Stimulated activated CD8-positive, alpha-beta memory T cell treated with anti-CD3 and anti-CD28 coated beads, Interleukin-7, amount 100 ng/mL, for 1 hour (primary cell): ENCODE data around the gene MAN1A1.

Experiments
- DNase-seq, 2 donors: peaks; one replicate each; pipeline ENCODE4 v3.0.0-alpha.2; 2020; ENCODE audit warnings: low read depth in 2 of 2

Gene MAN1A1

GRCh38 chr6:119325559-119326265 is 23.8 kb downstream of the MAN1A1 start:
- DNase-seq = no peak

- DNase-seq = no peak
Measured at GRCh38 chr6:119324718-119325117, 24.8 kb downstream of the MAN1A1 start.

GRCh38 chr6:119323931-119324330 is 25.6 kb downstream of the MAN1A1 start:
- DNase-seq = no peak

DNA sequence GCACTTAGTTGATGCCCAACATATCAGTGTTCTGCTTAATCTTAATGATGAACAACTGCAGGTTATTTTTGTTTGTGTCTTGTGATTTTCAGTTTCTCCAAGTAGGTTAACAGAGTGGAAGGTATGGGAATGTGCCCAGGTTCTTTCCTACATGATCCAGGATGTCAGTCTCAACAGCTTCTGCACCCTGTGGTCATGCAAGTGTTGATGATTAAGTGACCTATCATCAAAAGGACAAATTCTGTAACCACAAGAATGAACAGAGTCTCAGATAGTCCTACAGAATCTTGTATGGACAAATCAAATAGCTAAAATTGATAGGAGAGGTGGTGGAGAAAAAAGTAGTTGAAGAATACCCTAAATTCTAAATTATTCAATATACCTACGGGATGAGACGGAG is 26.1 kb downstream of the MAN1A1 start:
- DNase-seq = no peak

- DNase-seq = no peak
Measured at GRCh38 chr6:119322715-119323350, 26.7 kb downstream of the MAN1A1 start.

GRCh38 chr6:119322034-119322433 is 27.5 kb downstream of the MAN1A1 start:
- no peak for DNase-seq

GRCh38 chr6:119319694-119320093 is 29.9 kb downstream of the MAN1A1 start:
- DNase-seq = no peak

GRCh38 chr6:119318730-119319129 is 30.8 kb downstream of the MAN1A1 start:
- DNase-seq = no peak

DNA sequence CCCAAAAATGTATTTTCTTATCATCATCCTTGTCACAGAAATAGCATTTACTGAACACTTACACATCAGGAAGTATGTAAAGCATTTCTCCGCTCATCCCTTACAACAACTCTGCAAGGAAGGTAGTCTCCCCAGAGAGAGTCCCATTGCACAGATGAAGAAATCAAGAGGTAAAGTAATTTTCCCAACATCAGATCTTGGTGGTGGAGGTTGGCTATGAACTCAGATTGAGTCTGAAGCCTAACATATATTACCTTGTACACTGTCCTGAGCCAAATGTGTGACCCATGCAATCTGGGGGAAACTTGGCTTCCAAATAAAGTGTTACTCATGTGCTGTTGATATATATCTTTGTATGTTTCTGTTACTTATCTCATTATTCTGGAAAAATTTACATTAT is 31.4 kb downstream of the MAN1A1 start:
- no peak for DNase-seq

- no peak for DNase-seq
Measured at GRCh38 chr6:119317007-119317406, 32.6 kb downstream of the MAN1A1 start.

- DNase-seq = no peak
Measured at GRCh38 chr6:119314885-119315272, 34.7 kb downstream of the MAN1A1 start.

GRCh38 chr6:119313937-119314884 is 35.4 kb downstream of the MAN1A1 start:
- peak in 1 of 2 donors; percentile 26 for DNase-seq

DNA sequence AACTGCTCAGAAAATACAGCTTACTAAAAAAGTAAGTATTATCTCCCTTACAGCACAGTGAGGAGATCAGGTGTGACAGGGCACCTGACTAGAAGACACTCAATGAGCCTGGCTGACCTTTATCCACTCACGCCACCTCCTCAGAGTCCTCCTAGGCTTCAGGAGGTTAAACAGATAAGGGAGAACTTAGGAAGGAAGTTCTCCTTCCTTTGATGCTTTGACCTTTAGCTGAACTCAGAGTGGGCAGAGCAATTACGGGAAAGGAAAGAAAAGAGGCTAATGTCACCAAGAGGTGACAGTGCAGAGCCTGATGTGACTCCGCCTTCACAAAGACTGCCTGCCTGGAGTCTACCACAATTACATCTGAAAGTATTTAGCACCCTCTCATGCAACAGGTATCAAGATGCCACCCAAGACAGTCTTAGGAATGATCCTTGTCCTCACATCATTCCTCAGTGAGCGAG is 36.7 kb downstream of the MAN1A1 start:
- DNase-seq = no peak

GRCh38 chr6:119312441-119312840 is 37.1 kb downstream of the MAN1A1 start:
- no peak for DNase-seq

- DNase-seq = no peak
Measured at GRCh38 chr6:119311514-119312142, 37.9 kb downstream of the MAN1A1 start.

- no peak for DNase-seq
Measured at GRCh38 chr6:119310486-119311036, 39.0 kb downstream of the MAN1A1 start.

DNA sequence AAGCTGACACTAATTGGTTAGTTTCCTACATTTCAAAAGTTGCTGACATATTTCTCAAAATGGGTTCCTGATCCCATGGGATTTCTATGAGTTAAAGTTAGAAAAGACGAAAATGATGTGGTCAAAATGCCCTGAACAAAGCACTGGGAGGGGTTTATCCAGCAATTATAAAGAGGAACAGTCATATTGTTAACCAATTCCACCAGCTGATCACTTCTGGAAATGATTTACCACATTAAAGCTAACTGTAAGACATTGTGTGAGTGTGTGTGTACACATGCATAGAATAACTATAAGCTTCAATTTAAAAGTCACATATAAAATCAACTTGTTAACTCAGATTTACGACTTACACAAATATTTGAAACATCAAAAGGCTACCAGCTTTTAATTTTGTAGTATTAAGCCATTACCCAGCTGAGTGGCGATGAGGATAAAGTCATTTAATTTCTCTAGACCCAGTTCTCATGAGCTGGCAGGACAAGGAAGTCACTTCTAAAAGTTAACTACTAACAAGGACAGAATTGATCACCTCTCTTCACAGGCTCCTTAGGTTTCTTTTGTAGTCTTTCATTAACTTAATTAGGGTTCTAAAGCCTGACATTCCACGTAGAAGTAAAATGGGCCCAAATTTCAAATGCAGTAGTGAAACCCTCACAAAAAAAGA is 40.4 kb downstream of the MAN1A1 start:
- no peak for DNase-seq

- DNase-seq = no peak
Measured at GRCh38 chr6:119308048-119308570, 41.5 kb downstream of the MAN1A1 start.

- DNase-seq = no peak
Measured at GRCh38 chr6:119307056-119307455, 42.5 kb downstream of the MAN1A1 start.

DNA sequence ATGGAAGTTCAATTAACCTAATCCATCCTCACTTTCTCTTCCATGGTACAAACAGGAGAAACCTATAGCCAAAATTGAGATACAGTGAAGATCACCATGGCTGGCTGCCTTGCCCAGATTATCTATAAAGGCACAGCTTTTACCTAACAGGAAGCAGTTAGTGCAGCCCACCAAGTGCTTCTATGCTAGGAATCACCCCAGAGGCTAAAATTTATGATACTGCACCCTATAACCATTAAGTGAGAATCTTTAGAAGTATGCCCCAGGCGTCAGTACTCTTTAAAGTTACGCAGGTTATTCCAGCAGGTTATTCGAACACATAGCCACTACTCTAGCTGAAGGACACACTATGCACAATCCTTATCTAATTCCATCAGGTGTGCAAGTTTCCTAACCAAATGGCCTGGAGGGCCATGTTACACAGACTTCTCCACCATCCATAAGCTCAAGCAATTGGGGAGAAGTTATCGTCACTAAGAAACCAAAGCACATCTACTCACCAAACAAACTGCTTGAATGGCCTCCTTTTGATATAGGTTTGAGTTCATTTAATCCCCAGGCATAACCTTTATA is 43.1 kb downstream of the MAN1A1 start:
- DNase-seq = no peak
